Uterus (tissue), 2 donors: ENCODE results near the gene PPP3CA.

Experiments
- POLR2A ChIP-seq, 2 donors: fragments of 450-650 bp; IDR thresholded peaks; one replicate each; pipeline ENCODE4 v1.6.1; 2016; ENCODE audit warnings: antibody characterized with exemption in 2 of 2, mild to moderate bottlenecking in 1 of 2, moderate library complexity in 1 of 2
- TF ChIP-seq, protein P1 (sequence below), 4 experiments: fragments of 200-600 bp in 2 of 4; fragments of 450-650 bp in 2 of 4; sonication (generic) in 2 of 4; IDR thresholded peaks; one replicate each; pipeline ENCODE4 v1.5.1; 2016 to 2019; ENCODE audit warnings: antibody characterized with exemption in 4 of 4, mild to moderate bottlenecking in 2 of 4, moderate library complexity in 1 of 4

DNA sequence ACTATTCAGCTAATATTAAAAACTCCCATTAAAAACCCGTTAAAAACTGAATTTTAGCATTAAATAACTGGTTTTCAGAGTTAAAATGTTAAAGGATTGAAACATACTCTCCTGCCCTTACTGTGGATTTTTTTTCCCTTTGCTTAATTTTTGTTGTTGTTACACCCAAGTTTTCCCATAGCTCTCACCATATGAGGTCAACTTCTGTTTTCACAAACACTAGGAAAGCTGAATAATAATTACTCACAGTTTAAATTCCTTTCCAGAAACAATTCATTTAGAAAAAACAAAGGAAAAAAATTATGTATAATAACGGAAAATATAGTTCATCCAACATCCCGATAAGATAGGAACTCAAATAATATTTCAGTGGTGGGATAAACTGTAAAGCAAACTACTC is 129.0 kb downstream of the PPP3CA start:
- TF ChIP-seq, protein P1, sequence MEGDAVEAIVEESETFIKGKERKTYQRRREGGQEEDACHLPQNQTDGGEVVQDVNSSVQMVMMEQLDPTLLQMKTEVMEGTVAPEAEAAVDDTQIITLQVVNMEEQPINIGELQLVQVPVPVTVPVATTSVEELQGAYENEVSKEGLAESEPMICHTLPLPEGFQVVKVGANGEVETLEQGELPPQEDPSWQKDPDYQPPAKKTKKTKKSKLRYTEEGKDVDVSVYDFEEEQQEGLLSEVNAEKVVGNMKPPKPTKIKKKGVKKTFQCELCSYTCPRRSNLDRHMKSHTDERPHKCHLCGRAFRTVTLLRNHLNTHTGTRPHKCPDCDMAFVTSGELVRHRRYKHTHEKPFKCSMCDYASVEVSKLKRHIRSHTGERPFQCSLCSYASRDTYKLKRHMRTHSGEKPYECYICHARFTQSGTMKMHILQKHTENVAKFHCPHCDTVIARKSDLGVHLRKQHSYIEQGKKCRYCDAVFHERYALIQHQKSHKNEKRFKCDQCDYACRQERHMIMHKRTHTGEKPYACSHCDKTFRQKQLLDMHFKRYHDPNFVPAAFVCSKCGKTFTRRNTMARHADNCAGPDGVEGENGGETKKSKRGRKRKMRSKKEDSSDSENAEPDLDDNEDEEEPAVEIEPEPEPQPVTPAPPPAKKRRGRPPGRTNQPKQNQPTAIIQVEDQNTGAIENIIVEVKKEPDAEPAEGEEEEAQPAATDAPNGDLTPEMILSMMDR (IDR thresholded peaks at IDR 0.05), result no peak
- TF ChIP-seq POLR2A (IDR thresholded peaks at IDR 0.05), result no peak
